ACHN (cell line): ENCODE data around the gene KCNA3.
"Not testable (repeated sequence)": the region's sequence is repeated elsewhere in the genome, so short reads cannot be mapped to it uniquely, and the experiment has no call there.

Experiments used
- DNase-seq: peaks from one replicate; pipeline ENCODE4 v3.0.0-alpha.2; 2015
- in situ Hi-C: cut with HindIII; loops from 2 replicates; pipeline ENCODE4 v1.10.0; 2017; ENCODE audit warnings: low sequenced_read_pairs, low pct_ligation_motif_present, low pct_unique_long_range_greater_than_20kb

KCNA3 gene

GRCh38 chr1:110684491-110684890 is 9.8 kb upstream of the KCNA3 start:
- in situ Hi-C loops, result no loop called here
- no peak for DNase-seq

- in situ Hi-C loops, result no loop called here
Observed at GRCh38 chr1:110682898-110683297, 8.2 kb upstream of the KCNA3 start.

GRCh38 chr1:110680036-110680735 is 5.4 kb upstream of the KCNA3 start:
- in situ Hi-C loops, result no loop called here
- DNase-seq, result no peak

More at GRCh38 chr1:110682898-110683297, 8.2 kb upstream of the KCNA3 start:
- DNase-seq, result no peak

- in situ Hi-C loops, result no loop called here
- no peak for DNase-seq
Observed at GRCh38 chr1:110677526-110677925, 2.8 kb upstream of the KCNA3 start.

- in situ Hi-C loops, result no loop called here
- no peak for DNase-seq
Observed at GRCh38 chr1:110676970-110677369, 2.2 kb upstream of the KCNA3 start.

- no peak for DNase-seq
- in situ Hi-C loops, result no loop called here
Observed at GRCh38 chr1:110675060-110675791, 486 bp upstream of the KCNA3 start.

- DNase-seq, result no peak
- in situ Hi-C loops, result no loop called here
Observed at GRCh38 chr1:110673805-110674336, 869 bp downstream of the KCNA3 start.

GRCh38 chr1:110673197-110673701 is 1.5 kb downstream of the KCNA3 start:
- DNase-seq, result no peak

GRCh38 chr1:110672753-110673108 is 2.0 kb downstream of the KCNA3 start:
- DNase-seq, result no peak
- in situ Hi-C loops, result no loop called here

More at GRCh38 chr1:110673197-110673701, 1.5 kb downstream of the KCNA3 start:
- in situ Hi-C loops, result no loop called here

GRCh38 chr1:110672001-110672752 is 2.6 kb downstream of the KCNA3 start:
- in situ Hi-C loops, result no loop called here

GRCh38 chr1:110671361-110671760 is 3.4 kb downstream of the KCNA3 start:
- DNase-seq, result no peak
- in situ Hi-C loops, result no loop called here

More at GRCh38 chr1:110672001-110672752, 2.6 kb downstream of the KCNA3 start:
- no peak for DNase-seq

- in situ Hi-C loops, result no loop called here
- DNase-seq, result no peak
Observed at GRCh38 chr1:110668549-110668948, 6.2 kb downstream of the KCNA3 start.

GRCh38 chr1:110667776-110668175 is 7.0 kb downstream of the KCNA3 start:
- in situ Hi-C loops, result no loop called here
- no peak for DNase-seq

GRCh38 chr1:110663241-110663640 is 11.5 kb downstream of the KCNA3 start:
- DNase-seq, result no peak
- in situ Hi-C loops, result no loop called here

- DNase-seq, in situ Hi-C loops: not testable (repeated sequence)
Observed at GRCh38 chr1:110659559-110659958, 15.2 kb downstream of the KCNA3 start.

- in situ Hi-C loops, result no loop called here
- DNase-seq, result no peak
Observed at GRCh38 chr1:110657351-110657750, 17.4 kb downstream of the KCNA3 start.

- DNase-seq, result no peak
- in situ Hi-C loops, result no loop called here
Observed at GRCh38 chr1:110650609-110651008, 24.1 kb downstream of the KCNA3 start.

GRCh38 chr1:110648417-110648816 is 26.3 kb downstream of the KCNA3 start:
- in situ Hi-C loops, result no loop called here
- DNase-seq, result no peak
